ENCODE data around the gene AKAP12.

AKAP12 gene

DNA sequence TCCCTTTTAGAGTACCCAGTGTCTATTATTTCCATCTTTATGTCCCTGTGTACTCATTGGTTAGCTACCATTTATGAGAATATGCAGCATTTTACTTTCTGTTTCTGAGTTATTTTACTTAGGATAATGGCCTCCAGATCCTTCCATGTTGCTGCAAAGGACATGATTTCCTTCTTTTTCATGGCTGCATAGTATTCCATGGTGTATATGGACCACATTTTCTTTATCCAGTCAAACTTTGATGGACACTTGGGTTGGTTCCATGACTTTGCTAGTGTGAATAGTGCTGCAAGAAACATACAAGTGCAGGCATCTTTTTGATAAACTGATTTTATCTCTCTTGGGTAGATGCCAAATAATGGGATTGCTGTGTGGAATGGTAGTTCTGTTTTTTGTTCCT lies 96.2 kb downstream of the AKAP12 start:
- Histone ChIP-seq H3K4me2 (ENCODE audit: insufficient read depth, low read length) (no peak overlapping the region), H3K27me3 (ENCODE audit: insufficient read depth, low read length, poor library complexity) (no peaks in the 10 kb centered on the region), H4K20me1 (ENCODE audit: insufficient read depth, low read length) (no peaks in the 10 kb centered on the region), H3K4me3 (ENCODE audit: low read depth in 1 of 2, low read length in 2 of 2) (no peak overlapping the region), H3K27ac (ENCODE audit: low read length) (no peak overlapping the region), H3K4me1 (ENCODE audit: insufficient read depth, low read length) (no peaks in the 10 kb centered on the region), H3K36me3 (ENCODE audit: insufficient read depth, low read length) (no peaks in the 10 kb centered on the region), H2AFZ (ENCODE audit: low read depth, low read length) (no peak overlapping the region), H3K79me2 (ENCODE audit: insufficient read depth, low read length) (no peaks in the 10 kb centered on the region), H3K9me3 (ENCODE audit: insufficient read depth, low read length, severe bottlenecking) (no peaks in the 10 kb centered on the region), H3K9ac (ENCODE audit: low read depth, low read length) (no peak overlapping the region)
- TF ChIP-seq, protein P1, sequence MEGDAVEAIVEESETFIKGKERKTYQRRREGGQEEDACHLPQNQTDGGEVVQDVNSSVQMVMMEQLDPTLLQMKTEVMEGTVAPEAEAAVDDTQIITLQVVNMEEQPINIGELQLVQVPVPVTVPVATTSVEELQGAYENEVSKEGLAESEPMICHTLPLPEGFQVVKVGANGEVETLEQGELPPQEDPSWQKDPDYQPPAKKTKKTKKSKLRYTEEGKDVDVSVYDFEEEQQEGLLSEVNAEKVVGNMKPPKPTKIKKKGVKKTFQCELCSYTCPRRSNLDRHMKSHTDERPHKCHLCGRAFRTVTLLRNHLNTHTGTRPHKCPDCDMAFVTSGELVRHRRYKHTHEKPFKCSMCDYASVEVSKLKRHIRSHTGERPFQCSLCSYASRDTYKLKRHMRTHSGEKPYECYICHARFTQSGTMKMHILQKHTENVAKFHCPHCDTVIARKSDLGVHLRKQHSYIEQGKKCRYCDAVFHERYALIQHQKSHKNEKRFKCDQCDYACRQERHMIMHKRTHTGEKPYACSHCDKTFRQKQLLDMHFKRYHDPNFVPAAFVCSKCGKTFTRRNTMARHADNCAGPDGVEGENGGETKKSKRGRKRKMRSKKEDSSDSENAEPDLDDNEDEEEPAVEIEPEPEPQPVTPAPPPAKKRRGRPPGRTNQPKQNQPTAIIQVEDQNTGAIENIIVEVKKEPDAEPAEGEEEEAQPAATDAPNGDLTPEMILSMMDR (IDR thresholded peaks at IDR 0.05; ENCODE audit: borderline replicate concordance, extremely low read depth, low read length, poor library complexity, severe bottlenecking), result no peak
- TF ChIP-seq EZH2 (IDR thresholded peaks at IDR 0.05; ENCODE audit: borderline replicate concordance, low read depth, low read length, severe bottlenecking), result no peak
- DNase-seq (no peak), ATAC-seq (ENCODE audit: insufficient read depth, low read depth) (no peak)

DNA sequence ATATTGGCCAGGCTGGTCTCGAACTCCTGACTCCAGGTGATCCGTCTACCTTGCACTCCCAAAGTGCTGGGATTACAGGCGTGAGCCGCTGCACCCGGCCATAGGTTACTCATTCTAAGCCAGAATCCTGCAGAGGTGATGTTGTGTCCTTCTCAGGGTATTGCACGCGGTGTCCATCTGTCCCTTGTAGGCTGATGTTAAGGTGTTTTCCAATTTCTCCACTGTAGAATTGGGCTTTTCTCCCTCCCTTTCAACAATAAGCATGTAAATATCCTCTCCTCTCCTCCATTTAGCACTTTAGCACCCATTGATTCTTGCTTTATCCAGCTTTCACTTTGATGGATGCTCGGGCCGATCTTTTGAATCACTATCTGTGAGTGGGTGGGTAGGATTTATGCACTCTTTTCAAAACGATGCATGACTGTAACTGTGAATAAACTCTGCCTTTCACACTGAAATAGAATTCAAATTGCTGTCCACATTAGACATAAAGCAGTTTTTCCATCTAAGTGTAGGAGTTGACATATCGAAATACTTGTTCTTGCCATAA lies 99.0 kb downstream of the AKAP12 start:
- Histone ChIP-seq H3K9me3 (ENCODE audit: insufficient read depth, low read length, severe bottlenecking) (no peaks in the 10 kb centered on the region), H3K27ac (ENCODE audit: low read length) (no peak overlapping the region), H3K4me2 (ENCODE audit: insufficient read depth, low read length) (no peak overlapping the region), H3K4me3 (ENCODE audit: low read depth in 1 of 2, low read length in 2 of 2) (no peak overlapping the region), H3K79me2 (ENCODE audit: insufficient read depth, low read length) (no peaks in the 10 kb centered on the region), H3K4me1 (ENCODE audit: insufficient read depth, low read length) (no peaks in the 10 kb centered on the region), H3K27me3 (ENCODE audit: insufficient read depth, low read length, poor library complexity) (no peaks in the 10 kb centered on the region), H4K20me1 (ENCODE audit: insufficient read depth, low read length) (no peaks in the 10 kb centered on the region), H3K9ac (ENCODE audit: low read depth, low read length) (no peak overlapping the region), H2AFZ (ENCODE audit: low read depth, low read length) (no peak overlapping the region), H3K36me3 (ENCODE audit: insufficient read depth, low read length) (no peaks in the 10 kb centered on the region)
- no peak for DNase-seq
- TF ChIP-seq, protein P1 (IDR thresholded peaks at IDR 0.05; ENCODE audit: borderline replicate concordance, extremely low read depth, low read length, poor library complexity, severe bottlenecking), result no peak
- TF ChIP-seq EZH2 (IDR thresholded peaks at IDR 0.05; ENCODE audit: borderline replicate concordance, low read depth, low read length, severe bottlenecking), result no peak
- no peak for ATAC-seq (ENCODE audit: insufficient read depth, low read depth)

DNA sequence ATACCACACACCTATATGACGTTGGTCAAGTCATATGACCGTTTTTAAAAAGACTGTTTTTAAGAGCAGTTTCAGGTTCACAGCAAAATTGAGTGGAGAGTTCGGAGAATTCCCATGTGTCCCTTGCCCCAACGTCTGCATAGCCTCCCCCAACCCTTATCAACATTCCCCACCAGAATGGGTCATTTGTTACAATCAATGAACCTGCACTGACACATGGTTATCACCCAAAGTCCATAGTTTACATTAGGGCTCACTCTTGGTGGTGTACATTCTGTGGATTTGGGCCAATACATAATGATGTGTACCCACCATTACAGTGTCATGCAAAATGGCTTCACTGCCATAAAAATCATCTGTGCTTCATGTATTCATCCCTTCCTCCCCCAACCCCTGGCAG lies 99.6 kb downstream of the AKAP12 start:
- H3K36me3 ChIP-seq (ENCODE audit: insufficient read depth, low read length), result no peaks in the 10 kb centered on the region
- ATAC-seq (ENCODE audit: insufficient read depth, low read depth) (no peak), DNase-seq (no peak)
- H3K4me2 ChIP-seq (ENCODE audit: insufficient read depth, low read length), result no peak overlapping the region
- no peak overlapping the region for H3K9ac ChIP-seq (ENCODE audit: low read depth, low read length)
- TF ChIP-seq EZH2 (IDR thresholded peaks at IDR 0.05; ENCODE audit: borderline replicate concordance, low read depth, low read length, severe bottlenecking), result no peak
- TF ChIP-seq, protein P1 (IDR thresholded peaks at IDR 0.05; ENCODE audit: borderline replicate concordance, extremely low read depth, low read length, poor library complexity, severe bottlenecking), result no peak
- no peaks in the 10 kb centered on the region for H3K79me2 ChIP-seq (ENCODE audit: insufficient read depth, low read length)
- no peak overlapping the region for H3K4me3 ChIP-seq (ENCODE audit: low read depth in 1 of 2, low read length in 2 of 2)
- H3K9me3 ChIP-seq (ENCODE audit: insufficient read depth, low read length, severe bottlenecking), result no peaks in the 10 kb centered on the region
- H3K27me3 ChIP-seq (ENCODE audit: insufficient read depth, low read length, poor library complexity), result no peaks in the 10 kb centered on the region
- no peaks in the 10 kb centered on the region for H4K20me1 ChIP-seq (ENCODE audit: insufficient read depth, low read length)
- no peak overlapping the region for H3K27ac ChIP-seq (ENCODE audit: low read length)
- no peak overlapping the region for H2AFZ ChIP-seq (ENCODE audit: low read depth, low read length)
- H3K4me1 ChIP-seq (ENCODE audit: insufficient read depth, low read length), result no peaks in the 10 kb centered on the region
